Measurements from ENCODE around the gene TDRKH. TPM values are rescaled to one million over a fixed set of nuclear protein-coding genes. Genes with fewer than 3 reads are reported as not detected.

The TDRKH gene
- total RNA-seq, 4 donors from 2014 or later, result 4.0 to 8.7 (median 6.1) TPM

DNA sequence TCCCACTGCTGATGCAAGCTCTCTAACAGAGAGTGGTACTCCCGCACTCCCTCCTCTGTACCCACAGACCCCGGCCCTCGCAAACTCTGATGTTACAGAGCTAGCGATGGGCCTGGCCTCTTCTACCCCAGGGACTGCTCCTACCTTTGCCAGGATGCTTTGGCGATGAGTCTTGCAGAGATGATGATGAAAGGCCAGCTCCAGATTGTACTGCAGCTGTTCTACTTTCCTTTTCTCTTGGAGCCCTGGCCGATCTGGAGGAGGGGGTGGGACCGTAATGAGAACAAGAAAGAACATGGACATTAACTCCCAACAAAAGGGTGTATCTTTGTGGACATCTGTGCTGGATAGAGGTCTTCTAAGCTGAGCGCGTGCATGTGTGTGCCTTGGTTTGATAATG is 20.9 kb upstream of the TDRKH start:
- DNase-seq (ENCODE audit: extremely low spot score), result no peak
- H3K27ac ChIP-seq (replicated peaks in 1 of 4), result no peak overlapping the region
- TF ChIP-seq EP300 (IDR thresholded peaks at IDR 0.05) (no peak), POLR2A (IDR thresholded peaks at IDR 0.05; ENCODE audit: low read depth) (no peak), POLR2AphosphoS5 (IDR thresholded peaks at IDR 0.05) (no peak)
- TF ChIP-seq, protein P1, sequence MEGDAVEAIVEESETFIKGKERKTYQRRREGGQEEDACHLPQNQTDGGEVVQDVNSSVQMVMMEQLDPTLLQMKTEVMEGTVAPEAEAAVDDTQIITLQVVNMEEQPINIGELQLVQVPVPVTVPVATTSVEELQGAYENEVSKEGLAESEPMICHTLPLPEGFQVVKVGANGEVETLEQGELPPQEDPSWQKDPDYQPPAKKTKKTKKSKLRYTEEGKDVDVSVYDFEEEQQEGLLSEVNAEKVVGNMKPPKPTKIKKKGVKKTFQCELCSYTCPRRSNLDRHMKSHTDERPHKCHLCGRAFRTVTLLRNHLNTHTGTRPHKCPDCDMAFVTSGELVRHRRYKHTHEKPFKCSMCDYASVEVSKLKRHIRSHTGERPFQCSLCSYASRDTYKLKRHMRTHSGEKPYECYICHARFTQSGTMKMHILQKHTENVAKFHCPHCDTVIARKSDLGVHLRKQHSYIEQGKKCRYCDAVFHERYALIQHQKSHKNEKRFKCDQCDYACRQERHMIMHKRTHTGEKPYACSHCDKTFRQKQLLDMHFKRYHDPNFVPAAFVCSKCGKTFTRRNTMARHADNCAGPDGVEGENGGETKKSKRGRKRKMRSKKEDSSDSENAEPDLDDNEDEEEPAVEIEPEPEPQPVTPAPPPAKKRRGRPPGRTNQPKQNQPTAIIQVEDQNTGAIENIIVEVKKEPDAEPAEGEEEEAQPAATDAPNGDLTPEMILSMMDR (IDR thresholded peaks at IDR 0.05), result no peak

DNA sequence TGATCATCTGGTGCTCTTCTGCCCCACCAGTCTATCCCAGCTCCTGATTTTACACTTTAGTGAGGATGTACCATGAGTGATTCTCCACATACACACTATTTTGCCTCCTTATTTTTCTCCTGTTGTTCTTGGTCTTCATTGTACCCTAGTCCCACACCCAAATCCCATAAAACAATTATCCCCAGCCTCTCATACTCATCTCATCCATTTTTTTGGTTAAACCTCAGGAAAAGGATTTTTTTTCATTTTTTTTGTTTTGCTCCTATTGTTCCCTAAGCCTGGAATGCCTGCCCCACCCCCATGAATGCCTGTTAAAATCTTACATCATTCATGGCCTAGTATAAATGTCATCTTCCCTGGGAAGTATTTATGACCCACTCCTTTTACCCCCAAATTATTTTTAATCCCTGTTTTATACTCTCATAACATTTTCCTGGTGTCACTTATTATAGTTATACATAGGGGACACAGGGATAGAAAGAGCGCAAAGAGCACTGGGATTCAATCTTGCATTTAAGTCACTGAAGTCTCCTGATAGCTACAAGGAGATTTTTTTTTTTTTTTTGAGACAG is 19.8 kb upstream of the TDRKH start:
- no peak for DNase-seq (ENCODE audit: extremely low spot score)
- Histone ChIP-seq H3K36me3 (peaks cover 0 to 8% (median 0%) of the 10 kb centered on the region in 4 donors), H3K27ac (replicated peaks in 1 of 4) (no peak overlapping the region), H3K4me1 (no peaks in the 10 kb centered on the region), H3K27me3 (peaks cover 0 to 20% (median 0%) of the 10 kb centered on the region in 4 donors), H3K4me3 (no peak overlapping the region), H3K9me3 (no peaks in the 10 kb centered on the region)
- WGBS, result 97% methylated on average over 1 of the region's 1 CpG
- intact Hi-C loops (cut with DNase I), result no loop called here
- TF ChIP-seq POLR2AphosphoS5 (IDR thresholded peaks at IDR 0.05), result no peak
- no peak for TF ChIP-seq EP300 (IDR thresholded peaks at IDR 0.05)
- TF ChIP-seq, protein P1 (IDR thresholded peaks at IDR 0.05), result no peak
- no peak for TF ChIP-seq POLR2A (IDR thresholded peaks at IDR 0.05; ENCODE audit: low read depth)

More for the DNA sequence above, 20.9 kb upstream of the TDRKH start:
- Histone ChIP-seq H3K9me3 (no peaks in the 10 kb centered on the region), H3K4me3 (no peak overlapping the region), H3K27me3 (peaks cover 0 to 14% (median 0%) of the 10 kb centered on the region in 4 donors), H3K36me3 (peaks cover 0 to 13% (median 0%) of the 10 kb centered on the region in 4 donors), H3K4me1 (no peaks in the 10 kb centered on the region)
- intact Hi-C loops (cut with DNase I), result no loop called here
- 74% methylated on average over 9 of the region's 9 CpGs for WGBS

DNA sequence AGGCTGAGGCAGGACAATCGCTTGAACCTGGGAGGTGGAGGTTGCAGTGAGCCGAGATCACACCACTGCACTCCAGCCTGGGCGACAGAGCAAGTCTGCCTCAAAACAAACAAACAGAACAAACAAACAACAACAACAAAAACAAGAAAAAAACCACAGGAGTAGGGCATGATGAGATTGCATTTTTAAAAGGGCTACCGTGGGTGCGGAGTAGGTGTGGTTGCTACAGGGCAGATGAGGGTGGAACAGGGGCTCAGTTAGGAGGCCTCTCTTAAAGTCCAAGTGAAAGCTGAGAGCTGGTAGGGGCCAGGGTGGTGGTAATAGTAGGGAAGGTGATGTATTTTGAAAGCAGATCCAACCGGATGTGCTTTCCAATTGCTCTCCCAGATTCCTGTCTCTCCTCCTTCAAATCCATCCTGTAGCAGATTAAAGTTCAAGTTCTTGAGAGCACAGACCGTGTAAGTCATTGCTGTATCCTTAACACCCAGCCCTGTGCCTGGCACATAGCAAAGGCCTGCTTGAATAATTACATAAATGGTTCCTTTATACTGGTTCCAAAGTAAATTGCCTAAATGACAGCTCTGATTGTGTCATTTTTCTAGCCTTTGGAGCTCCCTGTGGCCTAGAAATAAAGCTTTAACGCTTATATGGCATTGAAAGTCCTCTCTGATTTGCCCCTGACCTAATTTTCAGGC is 19.1 kb upstream of the TDRKH start:
- Histone ChIP-seq H3K27me3 (peaks cover 0 to 27% (median 0%) of the 10 kb centered on the region in 4 donors), H3K27ac (replicated peaks in 1 of 4) (no peak overlapping the region), H3K4me3 (no peak overlapping the region), H3K9me3 (no peaks in the 10 kb centered on the region), H3K36me3 (peaks cover 0 to 3% (median 0%) of the 10 kb centered on the region in 4 donors), H3K4me1 (no peaks in the 10 kb centered on the region)
- intact Hi-C loops (cut with DNase I), result no loop called here
- WGBS, result 74% methylated on average over 8 of the region's 8 CpGs
- DNase-seq (ENCODE audit: extremely low spot score), result no peak
- TF ChIP-seq POLR2AphosphoS5 (IDR thresholded peaks at IDR 0.05) (no peak), POLR2A (IDR thresholded peaks at IDR 0.05; ENCODE audit: low read depth) (no peak), EP300 (IDR thresholded peaks at IDR 0.05) (no peak)
- TF ChIP-seq, protein P1 (IDR thresholded peaks at IDR 0.05), result no peak

DNA sequence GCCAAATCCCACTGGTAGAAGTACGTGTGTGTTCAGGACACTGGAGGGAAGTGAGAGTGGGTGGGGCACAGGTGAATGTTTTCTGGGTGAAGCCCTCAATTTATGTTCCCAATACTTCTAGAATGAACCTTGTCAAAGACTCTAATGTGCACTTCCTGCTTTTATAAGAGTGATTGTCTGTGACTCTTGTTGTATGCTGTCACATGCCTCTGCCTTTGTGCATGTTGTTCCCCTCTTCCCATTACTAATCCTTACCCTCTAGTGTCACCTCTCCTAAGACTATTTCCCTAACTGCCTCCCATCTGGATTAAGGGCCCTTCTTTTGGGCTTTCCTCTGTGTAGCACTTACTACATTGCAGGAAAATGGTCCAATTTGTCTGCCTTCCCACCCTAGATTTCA is 17.5 kb upstream of the TDRKH start:
- Histone ChIP-seq H3K27me3 (peaks cover 0 to 32% (median 0%) of the 10 kb centered on the region in 4 donors), H3K9me3 (no peaks in the 10 kb centered on the region), H3K27ac (replicated peaks in 1 of 4) (no peak overlapping the region), H3K4me3 (no peak overlapping the region), H3K36me3 (no peaks in the 10 kb centered on the region), H3K4me1 (no peaks in the 10 kb centered on the region)
- intact Hi-C loops (cut with DNase I), result no loop called here
- no peak for DNase-seq (ENCODE audit: extremely low spot score)
- 62% methylated on average over 1 of the region's 1 CpG for WGBS
- TF ChIP-seq EP300 (IDR thresholded peaks at IDR 0.05), result no peak
- TF ChIP-seq, protein P1 (IDR thresholded peaks at IDR 0.05), result no peak
- no peak for TF ChIP-seq POLR2A (IDR thresholded peaks at IDR 0.05; ENCODE audit: low read depth)
- TF ChIP-seq POLR2AphosphoS5 (IDR thresholded peaks at IDR 0.05), result no peak

All from esophagus muscularis mucosa (tissue), 4 donors.